GM12873 (cell line): Measurements from ENCODE around the gene GALNT13.

Experiments used
- TF ChIP-seq, protein P1 (sequence below): IDR thresholded peaks from 2 replicates; pipeline ENCODE4 v1.5.1; 2012; ENCODE audit warnings: low read depth, mild to moderate bottlenecking, moderate library complexity, low read length, control low read depth; ENCODE audit not compliant: insufficient read depth; ENCODE audit errors: missing control alignments

Gene GALNT13

DNA sequence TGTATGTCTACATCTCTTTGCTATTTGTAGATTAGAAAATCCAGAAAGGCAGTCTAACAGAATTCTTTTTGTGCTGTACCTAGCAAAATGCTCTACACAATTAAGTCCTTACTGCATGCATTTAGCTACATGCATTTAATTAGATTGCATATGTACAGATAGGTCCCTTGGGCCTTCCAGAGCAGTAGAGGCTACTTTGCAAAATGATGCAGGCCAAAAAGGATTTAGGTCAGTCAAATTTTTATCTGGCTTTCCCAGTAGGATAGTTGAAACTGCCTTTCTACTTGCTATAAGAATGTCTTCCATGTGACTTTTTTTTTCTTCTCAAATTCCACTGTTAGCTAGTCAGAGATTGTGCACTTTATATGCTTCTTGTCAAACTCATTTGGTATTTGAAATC, 19.3 kb downstream of the GALNT13 start:
- TF ChIP-seq, protein P1, sequence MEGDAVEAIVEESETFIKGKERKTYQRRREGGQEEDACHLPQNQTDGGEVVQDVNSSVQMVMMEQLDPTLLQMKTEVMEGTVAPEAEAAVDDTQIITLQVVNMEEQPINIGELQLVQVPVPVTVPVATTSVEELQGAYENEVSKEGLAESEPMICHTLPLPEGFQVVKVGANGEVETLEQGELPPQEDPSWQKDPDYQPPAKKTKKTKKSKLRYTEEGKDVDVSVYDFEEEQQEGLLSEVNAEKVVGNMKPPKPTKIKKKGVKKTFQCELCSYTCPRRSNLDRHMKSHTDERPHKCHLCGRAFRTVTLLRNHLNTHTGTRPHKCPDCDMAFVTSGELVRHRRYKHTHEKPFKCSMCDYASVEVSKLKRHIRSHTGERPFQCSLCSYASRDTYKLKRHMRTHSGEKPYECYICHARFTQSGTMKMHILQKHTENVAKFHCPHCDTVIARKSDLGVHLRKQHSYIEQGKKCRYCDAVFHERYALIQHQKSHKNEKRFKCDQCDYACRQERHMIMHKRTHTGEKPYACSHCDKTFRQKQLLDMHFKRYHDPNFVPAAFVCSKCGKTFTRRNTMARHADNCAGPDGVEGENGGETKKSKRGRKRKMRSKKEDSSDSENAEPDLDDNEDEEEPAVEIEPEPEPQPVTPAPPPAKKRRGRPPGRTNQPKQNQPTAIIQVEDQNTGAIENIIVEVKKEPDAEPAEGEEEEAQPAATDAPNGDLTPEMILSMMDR, result no peak

DNA sequence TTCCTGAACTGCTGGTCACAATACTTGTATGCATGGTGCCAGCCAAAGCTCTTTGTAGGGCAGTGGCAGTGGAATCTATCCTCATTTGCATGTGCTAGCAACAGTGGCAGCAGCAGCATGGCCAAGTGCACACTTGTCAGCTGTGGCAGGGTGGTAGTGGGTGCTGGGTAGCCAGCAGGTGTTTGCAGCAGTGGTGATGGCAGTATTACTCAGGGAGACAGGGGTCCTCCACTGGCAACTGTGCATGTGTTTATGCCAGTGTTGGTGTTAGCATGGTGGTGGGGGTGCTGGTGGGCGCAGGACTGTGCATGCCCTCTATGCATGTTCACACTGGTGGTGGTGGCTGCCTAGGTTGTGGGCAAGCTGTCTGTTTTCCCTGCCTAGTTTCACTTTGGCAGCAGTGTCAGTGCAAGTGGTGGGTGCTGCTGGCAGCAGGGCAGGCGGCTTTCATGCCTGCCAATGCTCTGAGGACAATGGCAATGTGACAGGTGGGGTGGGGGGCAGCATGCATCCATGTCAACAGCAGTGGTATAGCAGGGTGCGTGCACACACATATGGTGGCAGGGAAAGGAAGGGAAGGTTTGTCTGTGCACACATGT, 41.2 kb downstream of the GALNT13 start:
- TF ChIP-seq, protein P1, result no peak

DNA sequence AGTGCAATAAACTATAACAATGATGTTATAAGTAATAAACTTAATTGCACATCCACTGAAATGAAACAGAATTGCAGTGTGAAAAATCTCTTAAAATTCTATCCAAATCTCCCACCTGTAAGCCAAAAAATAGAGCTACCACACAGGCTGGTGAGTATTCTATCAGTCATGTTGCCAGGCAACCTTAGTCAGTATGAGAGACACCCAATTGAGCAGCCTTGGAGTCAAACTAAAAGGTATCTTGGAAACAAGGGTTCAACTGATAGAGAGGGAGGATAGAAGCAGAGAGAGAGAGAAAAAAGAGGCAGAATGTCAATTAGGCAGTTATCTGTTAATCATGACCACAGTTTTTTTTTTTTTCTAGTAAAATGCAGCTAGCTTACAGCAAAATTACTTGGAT, 45.8 kb downstream of the GALNT13 start:
- TF ChIP-seq, protein P1, result no peak

DNA sequence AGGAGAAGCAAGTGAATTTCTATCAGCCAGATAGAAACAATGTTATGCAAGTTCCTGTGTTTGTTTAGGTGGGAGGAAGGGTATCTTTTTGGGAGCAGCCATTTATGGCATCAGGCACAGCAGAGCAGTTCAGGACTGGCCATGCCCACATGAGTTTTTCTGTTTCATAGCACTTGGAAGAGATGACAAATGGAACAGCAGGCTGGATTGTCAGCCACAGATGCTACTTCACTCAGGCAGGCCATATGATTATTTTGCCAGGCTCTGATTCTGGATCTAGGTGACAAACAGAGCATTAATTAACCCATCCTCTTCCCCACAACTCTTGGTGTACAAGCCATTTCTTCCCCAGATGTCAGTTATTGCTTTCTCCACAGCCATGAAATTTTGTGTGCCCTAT, 63.8 kb downstream of the GALNT13 start:
- TF ChIP-seq, protein P1, result no peak

DNA sequence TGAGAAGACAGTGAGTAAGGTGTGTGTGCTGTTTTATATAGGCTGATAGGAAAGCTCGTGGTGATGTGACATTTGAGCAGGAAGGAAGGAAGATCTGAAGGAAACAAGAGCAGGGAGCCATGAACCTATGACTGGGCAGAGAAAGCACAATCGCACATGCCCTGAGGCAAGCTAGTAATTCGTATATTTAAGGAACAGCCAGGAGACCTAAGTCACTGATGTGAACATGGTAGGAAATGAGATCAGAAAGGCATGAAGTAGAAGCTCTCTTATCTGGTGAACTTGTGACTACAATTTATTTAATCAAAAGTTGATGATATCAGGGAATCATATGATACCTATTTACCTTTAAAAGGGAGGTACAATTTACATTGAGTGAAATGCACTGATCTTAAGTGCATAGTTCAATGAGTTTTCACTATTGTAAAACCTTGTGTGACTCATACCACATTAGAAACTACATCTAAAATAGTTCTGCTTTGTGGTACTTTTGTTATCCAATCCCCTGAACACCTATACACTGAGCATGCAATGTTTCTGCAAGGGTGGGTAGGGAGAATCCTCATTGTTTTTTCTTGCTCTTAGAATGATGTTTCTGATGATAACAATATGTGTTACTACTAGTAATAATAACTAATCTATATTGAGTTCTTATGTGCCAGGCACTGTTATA, 67.5 kb downstream of the GALNT13 start:
- TF ChIP-seq, protein P1, result no peak

DNA sequence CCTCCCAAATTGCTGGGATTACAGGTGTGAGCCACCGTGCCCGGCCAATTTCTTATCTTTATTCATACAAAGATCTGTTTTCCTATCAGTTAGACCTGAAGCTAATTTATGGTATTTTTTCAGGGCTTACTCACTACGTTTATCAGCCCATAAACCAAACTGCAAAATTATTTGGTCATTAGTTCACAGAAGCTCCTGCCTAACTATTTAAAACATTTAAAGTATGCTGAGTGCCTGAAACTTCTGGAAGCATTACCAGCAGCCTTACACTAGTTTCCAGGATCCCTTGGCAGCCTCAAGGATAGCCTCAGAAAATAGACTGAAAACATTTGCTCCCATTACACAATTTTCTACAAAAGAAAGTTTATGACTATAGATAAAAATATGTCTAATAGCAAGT, 68.8 kb downstream of the GALNT13 start:
- TF ChIP-seq, protein P1, result no peak

DNA sequence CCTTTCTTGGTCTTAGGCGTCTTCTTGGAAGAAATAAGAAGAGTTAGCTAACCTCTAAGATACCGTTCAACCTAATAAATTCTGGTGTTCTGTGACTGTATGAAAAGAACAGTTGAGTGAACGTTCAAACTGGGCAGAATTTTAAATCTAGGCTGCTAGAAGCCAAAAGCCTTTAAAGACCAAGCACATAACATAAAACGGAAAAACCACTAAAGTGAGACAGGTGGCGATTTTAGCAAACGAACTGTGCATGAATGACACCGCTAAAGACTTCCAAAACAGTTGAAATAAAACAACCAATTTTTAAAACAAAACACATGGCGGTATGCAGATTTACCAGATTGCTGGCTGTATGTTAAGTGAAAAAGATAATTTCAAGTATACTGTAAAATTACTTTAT, 73.1 kb downstream of the GALNT13 start:
- TF ChIP-seq, protein P1, result no peak
